ENCODE results near the gene PKNOX1.
"Not testable (repeated sequence)": the region's sequence is repeated elsewhere in the genome, so short reads cannot be mapped to it uniquely, and the experiment has no call there.

Gene PKNOX1

GRCh38 chr21:42973991-42974831, at the start of gene PKNOX1:
Gene PKNOX1, plus strand, starts transcription at chr21:42974562. Its CDS starts 29,820 bp downstream, at chr21:43004382.
- peak; percentile 100 for DNase-seq (ENCODE audit: low read depth)
- Histone ChIP-seq H3K27me3 (replicated peaks; ENCODE audit: control insufficient read depth, insufficient read depth, low read length) (no peaks in the 10 kb centered on the region), H3K9ac (ENCODE audit: low read length) (peak within 1 kb of the TSS; percentile 98), H3K4me1 (ENCODE audit: control insufficient read depth, insufficient read depth, low read length) (peaks cover 19% of the 10 kb centered on the region), H3K4me3 (ENCODE audit: low read length) (peak within 1 kb of the TSS; percentile 92), H3K36me3 (ENCODE audit: control insufficient read depth, insufficient read depth, low read length, severe bottlenecking) (peaks cover 3% of the 10 kb centered on the region), H3K9me3 (ENCODE audit: control insufficient read depth, low read length) (no peaks in the 10 kb centered on the region)

GRCh38 chr21:42925114-42925926, 49.0 kb upstream of the PKNOX1 start, which contains the start of gene ERVH48-1:
Gene ERVH48-1, minus strand, starts transcription at chr21:42925630. Its CDS starts 6,624 bp downstream, at chr21:42919006.
- no peak for DNase-seq (ENCODE audit: low read depth)
- Histone ChIP-seq H3K4me1 (ENCODE audit: control insufficient read depth, insufficient read depth, low read length) (peaks cover 4% of the 10 kb centered on the region), H3K36me3 (ENCODE audit: control insufficient read depth, insufficient read depth, low read length, severe bottlenecking) (no peaks in the 10 kb centered on the region), H3K4me3 (ENCODE audit: low read length) (no peak within 1 kb of the TSS), H3K27me3 (replicated peaks; ENCODE audit: control insufficient read depth, insufficient read depth, low read length) (no peaks in the 10 kb centered on the region), H3K9ac (ENCODE audit: low read length) (no peak within 1 kb of the TSS), H3K9me3 (ENCODE audit: control insufficient read depth, low read length) (no peaks in the 10 kb centered on the region)

GRCh38 chr21:42927474-42928200, 46.7 kb upstream of the PKNOX1 start:
- not testable (repeated sequence) for H3K9me3 ChIP-seq (ENCODE audit: control insufficient read depth, low read length); H3K4me1 ChIP-seq (ENCODE audit: control insufficient read depth, insufficient read depth, low read length); H3K9ac ChIP-seq (ENCODE audit: low read length); H3K27me3 ChIP-seq (replicated peaks; ENCODE audit: control insufficient read depth, insufficient read depth, low read length); H3K36me3 ChIP-seq (ENCODE audit: control insufficient read depth, insufficient read depth, low read length, severe bottlenecking); H3K4me3 ChIP-seq (ENCODE audit: low read length); DNase-seq (ENCODE audit: low read depth)

GRCh38 chr21:42929969-42930368, 44.4 kb upstream of the PKNOX1 start:
- Histone ChIP-seq H3K9ac (ENCODE audit: low read length) (no peak overlapping the region), H3K4me3 (ENCODE audit: low read length) (no peak overlapping the region), H3K4me1 (ENCODE audit: control insufficient read depth, insufficient read depth, low read length) (no peaks in the 10 kb centered on the region), H3K9me3 (ENCODE audit: control insufficient read depth, low read length) (no peaks in the 10 kb centered on the region), H3K27me3 (replicated peaks; ENCODE audit: control insufficient read depth, insufficient read depth, low read length) (no peaks in the 10 kb centered on the region), H3K36me3 (ENCODE audit: control insufficient read depth, insufficient read depth, low read length, severe bottlenecking) (no peaks in the 10 kb centered on the region)
- no peak for DNase-seq (ENCODE audit: low read depth)

GRCh38 chr21:42931560-42932235, 42.7 kb upstream of the PKNOX1 start:
- H3K9ac ChIP-seq (ENCODE audit: low read length): no peak overlapping the region
- DNase-seq (ENCODE audit: low read depth): no peak
- no peaks in the 10 kb centered on the region for H3K9me3 ChIP-seq (ENCODE audit: control insufficient read depth, low read length)
- no peaks in the 10 kb centered on the region for H3K4me1 ChIP-seq (ENCODE audit: control insufficient read depth, insufficient read depth, low read length)
- H3K36me3 ChIP-seq (ENCODE audit: control insufficient read depth, insufficient read depth, low read length, severe bottlenecking): no peaks in the 10 kb centered on the region
- no peak overlapping the region for H3K4me3 ChIP-seq (ENCODE audit: low read length)
- no peaks in the 10 kb centered on the region for H3K27me3 ChIP-seq (replicated peaks; ENCODE audit: control insufficient read depth, insufficient read depth, low read length)

- H3K4me3 ChIP-seq (ENCODE audit: low read length); DNase-seq (ENCODE audit: low read depth): not testable (repeated sequence)
These were observed 41.8 kb upstream of the PKNOX1 start for GRCh38 chr21:42932378-42933136.

GRCh38 chr21:42933137-42933970, 41.0 kb upstream of the PKNOX1 start:
- not testable (repeated sequence) for H3K4me3 ChIP-seq (ENCODE audit: low read length); DNase-seq (ENCODE audit: low read depth); H3K36me3 ChIP-seq (ENCODE audit: control insufficient read depth, insufficient read depth, low read length, severe bottlenecking); H3K9ac ChIP-seq (ENCODE audit: low read length); H3K9me3 ChIP-seq (ENCODE audit: control insufficient read depth, low read length); H3K27me3 ChIP-seq (replicated peaks; ENCODE audit: control insufficient read depth, insufficient read depth, low read length); H3K4me1 ChIP-seq (ENCODE audit: control insufficient read depth, insufficient read depth, low read length)

More at GRCh38 chr21:42932378-42933136, 41.8 kb upstream of the PKNOX1 start:
- H3K36me3 ChIP-seq (ENCODE audit: control insufficient read depth, insufficient read depth, low read length, severe bottlenecking); H3K27me3 ChIP-seq (replicated peaks; ENCODE audit: control insufficient read depth, insufficient read depth, low read length); H3K9me3 ChIP-seq (ENCODE audit: control insufficient read depth, low read length); H3K4me1 ChIP-seq (ENCODE audit: control insufficient read depth, insufficient read depth, low read length); H3K9ac ChIP-seq (ENCODE audit: low read length): not testable (repeated sequence)

- H3K27me3 ChIP-seq (replicated peaks; ENCODE audit: control insufficient read depth, insufficient read depth, low read length); H3K9me3 ChIP-seq (ENCODE audit: control insufficient read depth, low read length); DNase-seq (ENCODE audit: low read depth); H3K36me3 ChIP-seq (ENCODE audit: control insufficient read depth, insufficient read depth, low read length, severe bottlenecking); H3K4me1 ChIP-seq (ENCODE audit: control insufficient read depth, insufficient read depth, low read length); H3K4me3 ChIP-seq (ENCODE audit: low read length); H3K9ac ChIP-seq (ENCODE audit: low read length): not testable (repeated sequence)
These were observed 40.4 kb upstream of the PKNOX1 start for GRCh38 chr21:42933973-42934372.

- DNase-seq (ENCODE audit: low read depth); H3K27me3 ChIP-seq (replicated peaks; ENCODE audit: control insufficient read depth, insufficient read depth, low read length); H3K9ac ChIP-seq (ENCODE audit: low read length); H3K4me3 ChIP-seq (ENCODE audit: low read length); H3K9me3 ChIP-seq (ENCODE audit: control insufficient read depth, low read length); H3K36me3 ChIP-seq (ENCODE audit: control insufficient read depth, insufficient read depth, low read length, severe bottlenecking): not testable (repeated sequence)
- H3K4me1 ChIP-seq (ENCODE audit: control insufficient read depth, insufficient read depth, low read length): peaks cover 11% of the 10 kb centered on the region
These were observed 38.0 kb upstream of the PKNOX1 start for GRCh38 chr21:42936360-42936759.

Measured in adipocyte (in vitro differentiated cells).